ENCODE results near the gene CDC25C.

Gene CDC25C

DNA sequence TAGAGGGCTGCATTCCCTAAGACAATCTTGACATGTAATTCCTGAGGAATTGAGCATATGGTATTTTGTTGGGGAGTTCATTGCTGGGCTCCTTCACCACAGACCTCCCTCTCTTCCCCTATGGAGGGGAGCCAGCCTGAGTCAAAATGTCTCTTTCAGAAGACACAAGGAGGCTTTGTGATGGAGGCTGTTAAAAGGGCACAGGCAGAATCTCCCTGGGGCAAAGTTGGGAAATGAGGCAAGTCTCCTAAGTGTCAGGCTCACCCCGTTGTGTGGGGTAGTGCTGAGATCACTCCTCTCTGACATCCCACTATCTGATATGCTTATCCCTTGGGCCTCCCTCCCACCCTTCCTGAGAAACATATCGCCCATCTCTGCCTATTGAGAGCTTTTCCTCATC lies 87.8 kb downstream of the CDC25C start:
- no peak overlapping the region for H3K9ac ChIP-seq (ENCODE audit: low read depth, low read length, poor library complexity, severe bottlenecking)
- no peaks in the 10 kb centered on the region for H3K36me3 ChIP-seq (ENCODE audit: insufficient read depth, low read length)
- H3F3A ChIP-seq (ENCODE audit: low read depth): no peaks in the 10 kb centered on the region
- no peaks in the 10 kb centered on the region for H4K20me1 ChIP-seq (ENCODE audit: insufficient read depth, low read length, poor library complexity, severe bottlenecking)
- H3K27me3 ChIP-seq (ENCODE audit: insufficient read depth, low read length, poor library complexity, severe bottlenecking): no peaks in the 10 kb centered on the region
- peak overlapping the region; percentile 73 for H2AFZ ChIP-seq (ENCODE audit: low read length)
- H3K9me2 ChIP-seq (replicated peaks; ENCODE audit: low read depth, low read length): no peaks in the 10 kb centered on the region
- no peaks in the 10 kb centered on the region for H3K79me2 ChIP-seq (ENCODE audit: insufficient read depth, low read length)
- TF ChIP-seq CTCF (conservative IDR thresholded peaks at IDR 0.05; ENCODE audit: low read length) (no peak), EZH2phosphoT487 (IDR thresholded peaks at IDR 0.05; ENCODE audit: borderline replicate concordance) (no peak)
- H3K9me3 ChIP-seq (ENCODE audit: insufficient read depth, low read depth, low read length): no peaks in the 10 kb centered on the region
- peaks cover 31% of the 10 kb centered on the region for H3K4me1 ChIP-seq (ENCODE audit: insufficient read depth, low read length, poor library complexity, severe bottlenecking)
- peak overlapping the region; percentile 15 for H3K4me2 ChIP-seq (ENCODE audit: low read depth, low read length, poor library complexity, severe bottlenecking)
- H3K4me3 ChIP-seq (ENCODE audit: low read length, poor library complexity, severe bottlenecking): no peak overlapping the region

DNA sequence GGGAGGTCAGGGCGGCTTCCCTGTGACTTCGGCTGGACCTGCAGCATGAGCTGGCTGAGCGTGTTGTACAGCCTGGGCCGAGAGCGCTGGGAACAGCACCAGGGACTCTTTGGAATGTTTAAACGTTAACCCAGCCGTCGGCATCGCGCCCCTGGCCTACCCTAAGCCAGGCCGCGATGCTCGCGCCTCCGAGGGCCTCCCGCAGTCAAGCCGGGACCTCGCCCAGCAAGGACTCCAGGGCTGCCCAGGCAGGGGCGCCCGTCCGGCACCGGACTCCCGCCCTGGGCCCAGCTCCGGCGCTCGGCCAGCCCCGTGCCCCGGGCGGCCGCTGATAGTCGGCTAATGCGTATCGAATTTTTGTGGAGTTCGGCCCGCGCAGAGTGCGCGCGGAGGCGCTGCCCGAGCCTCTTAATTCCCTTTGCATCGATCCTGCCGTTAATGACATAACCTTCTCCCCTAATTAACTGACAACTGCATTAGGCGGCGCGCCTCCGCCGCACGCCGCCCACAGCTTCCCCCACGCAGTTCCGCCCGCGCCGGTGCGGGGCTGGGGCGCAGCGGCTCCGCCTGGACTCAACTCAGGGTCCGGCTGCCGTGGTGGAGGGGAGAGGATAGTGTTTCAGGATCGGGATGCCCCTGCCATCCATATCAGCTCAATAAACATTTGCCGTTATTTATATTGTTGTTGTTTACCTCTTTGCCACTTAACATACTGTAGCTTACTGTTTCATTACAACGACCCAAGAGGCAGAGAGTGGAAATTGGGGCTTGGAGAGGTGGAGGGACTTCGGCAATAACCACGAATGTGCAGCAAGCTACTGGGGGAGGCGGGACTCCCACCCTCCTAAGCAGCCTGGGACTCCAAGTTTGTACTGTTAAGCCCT lies 89.7 kb downstream of the CDC25C start:
- TF ChIP-seq CTCF (conservative IDR thresholded peaks at IDR 0.05; ENCODE audit: low read length): no peak
- TF ChIP-seq EZH2phosphoT487 (IDR thresholded peaks at IDR 0.05; ENCODE audit: borderline replicate concordance): no peak
- no peak overlapping the region for H2AFZ ChIP-seq (ENCODE audit: low read length)
- no peak overlapping the region for H3K4me2 ChIP-seq (ENCODE audit: low read depth, low read length, poor library complexity, severe bottlenecking)
- H3K4me1 ChIP-seq (ENCODE audit: insufficient read depth, low read length, poor library complexity, severe bottlenecking): peaks cover 31% of the 10 kb centered on the region
- no peaks in the 10 kb centered on the region for H3K79me2 ChIP-seq (ENCODE audit: insufficient read depth, low read length)
- no peaks in the 10 kb centered on the region for H3K9me3 ChIP-seq (ENCODE audit: insufficient read depth, low read depth, low read length)
- H3K9me2 ChIP-seq (replicated peaks; ENCODE audit: low read depth, low read length): no peaks in the 10 kb centered on the region
- no peak overlapping the region for H3K9ac ChIP-seq (ENCODE audit: low read depth, low read length, poor library complexity, severe bottlenecking)
- H3K4me3 ChIP-seq (ENCODE audit: low read length, poor library complexity, severe bottlenecking): no peak overlapping the region
- H3F3A ChIP-seq (ENCODE audit: low read depth): no peaks in the 10 kb centered on the region
- no peaks in the 10 kb centered on the region for H3K27me3 ChIP-seq (ENCODE audit: insufficient read depth, low read length, poor library complexity, severe bottlenecking)
- H3K36me3 ChIP-seq (ENCODE audit: insufficient read depth, low read length): no peaks in the 10 kb centered on the region
- no peaks in the 10 kb centered on the region for H4K20me1 ChIP-seq (ENCODE audit: insufficient read depth, low read length, poor library complexity, severe bottlenecking)

- Histone ChIP-seq H3K4me2 (ENCODE audit: low read depth, low read length, poor library complexity, severe bottlenecking) (peak overlapping the region; percentile 51), H4K20me1 (ENCODE audit: insufficient read depth, low read length, poor library complexity, severe bottlenecking) (no peaks in the 10 kb centered on the region), H2AFZ (ENCODE audit: low read length) (no peak overlapping the region), H3K36me3 (ENCODE audit: insufficient read depth, low read length) (no peaks in the 10 kb centered on the region), H3F3A (ENCODE audit: low read depth) (no peaks in the 10 kb centered on the region), H3K27me3 (ENCODE audit: insufficient read depth, low read length, poor library complexity, severe bottlenecking) (no peaks in the 10 kb centered on the region), H3K4me3 (ENCODE audit: low read length, poor library complexity, severe bottlenecking) (peak overlapping the region; percentile 23), H3K9ac (ENCODE audit: low read depth, low read length, poor library complexity, severe bottlenecking) (no peak overlapping the region), H3K79me2 (ENCODE audit: insufficient read depth, low read length) (no peaks in the 10 kb centered on the region), H3K4me1 (ENCODE audit: insufficient read depth, low read length, poor library complexity, severe bottlenecking) (peaks cover 30% of the 10 kb centered on the region), H3K9me2 (replicated peaks; ENCODE audit: low read depth, low read length) (no peaks in the 10 kb centered on the region), H3K9me3 (ENCODE audit: insufficient read depth, low read depth, low read length) (no peaks in the 10 kb centered on the region)
- TF ChIP-seq EZH2phosphoT487 (IDR thresholded peaks at IDR 0.05; ENCODE audit: borderline replicate concordance) (no peak), CTCF (conservative IDR thresholded peaks at IDR 0.05; ENCODE audit: low read length) (no peak)
Observed at GRCh38 chr5:138240650-138241385, 90.8 kb downstream of the CDC25C start.
